Bone marrow (tissue), 2 donors: ENCODE results near the gene CLEC16A.
A peak's percentile ranks its signal among the peaks of the same experiment; 100 is the strongest.
"Not testable (repeated sequence)": the region's sequence is repeated elsewhere in the genome, so short reads cannot be mapped to it uniquely, and the experiment has no call there.

Source experiments
- DNase-seq, 2 donors: peaks; one replicate each; lab custom pipeline; 2025; lab: John Stamatoyannopoulos, UW

The CLEC16A gene

GRCh38 chr16:10966129-10966528 lies 21.8 kb downstream of the CLEC16A start:
- DNase-seq, result no peak

GRCh38 chr16:10966559-10966958 lies 22.2 kb downstream of the CLEC16A start:
- DNase-seq, result not testable (repeated sequence)

- DNase-seq, result no peak
Measured at GRCh38 chr16:10967986-10968385, 23.6 kb downstream of the CLEC16A start.

- no peak for DNase-seq
Measured at GRCh38 chr16:10968498-10968897, 24.1 kb downstream of the CLEC16A start.

GRCh38 chr16:10969615-10970014 lies 25.3 kb downstream of the CLEC16A start:
- no peak for DNase-seq

- no peak for DNase-seq
Measured at GRCh38 chr16:10970065-10970464, 25.7 kb downstream of the CLEC16A start.

- peak in 1 of 2 donors; percentile 12 for DNase-seq
Measured at GRCh38 chr16:10971560-10971961, 27.2 kb downstream of the CLEC16A start.

GRCh38 chr16:10972108-10972818 lies 27.9 kb downstream of the CLEC16A start:
- DNase-seq, result no peak

GRCh38 chr16:10972819-10973464 lies 28.6 kb downstream of the CLEC16A start:
- no peak for DNase-seq

GRCh38 chr16:10976634-10977033 lies 32.3 kb downstream of the CLEC16A start:
- DNase-seq, result no peak

GRCh38 chr16:10978124-10978523 lies 33.8 kb downstream of the CLEC16A start:
- DNase-seq, result no peak

GRCh38 chr16:10978871-10979446 lies 34.6 kb downstream of the CLEC16A start:
- no peak for DNase-seq

- no peak for DNase-seq
Measured at GRCh38 chr16:10979717-10980601, 35.6 kb downstream of the CLEC16A start.

GRCh38 chr16:10980813-10981212 lies 36.4 kb downstream of the CLEC16A start:
- DNase-seq, result no peak

- DNase-seq, result no peak
Measured at GRCh38 chr16:10981697-10982216, 37.4 kb downstream of the CLEC16A start.

- no peak for DNase-seq
Measured at GRCh38 chr16:10982465-10983150, 38.2 kb downstream of the CLEC16A start.

GRCh38 chr16:10983159-10983558 lies 38.8 kb downstream of the CLEC16A start:
- DNase-seq, result no peak

GRCh38 chr16:10984509-10984908 lies 40.1 kb downstream of the CLEC16A start:
- DNase-seq, result no peak

- no peak for DNase-seq
Measured at GRCh38 chr16:10987361-10988163, 43.2 kb downstream of the CLEC16A start.

GRCh38 chr16:10988164-10988803 lies 43.9 kb downstream of the CLEC16A start:
- DNase-seq, result no peak
